ENCODE data around the gene PMP22. TPM values are rescaled to one million over a fixed set of nuclear protein-coding genes. Genes with fewer than 3 reads are reported as not detected.

PMP22 gene
- polyA plus RNA-seq (not detected in 2 replicates), polyA minus RNA-seq (not detected in 2 replicates)

DNA sequence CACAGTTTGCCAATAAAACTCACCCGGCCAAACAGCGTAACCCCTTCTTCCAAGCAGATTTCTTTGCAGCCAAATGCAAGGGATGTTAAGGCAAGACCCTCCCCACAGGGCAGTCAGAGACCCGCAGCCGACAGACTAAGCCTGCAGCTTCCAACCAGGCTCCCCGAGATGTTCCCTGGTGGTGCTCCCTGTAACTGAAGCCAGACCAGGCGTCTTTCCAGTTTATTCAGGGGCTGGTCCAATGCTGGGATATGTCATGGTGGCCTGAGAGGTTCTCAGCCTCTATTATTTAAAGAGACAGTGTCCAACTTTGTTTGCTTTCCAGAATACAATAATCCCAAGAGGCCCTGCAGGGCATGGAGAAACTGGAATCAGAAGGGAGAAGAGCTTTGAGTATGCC is at the start of gene PMP22:
Gene PMP22 (minus strand): TSS at position 196 of the 400 bp plus-strand sequence. CDS start 4,599 bp downstream, outside the sequence.
- Histone ChIP-seq H3F3A (ENCODE audit: insufficient read depth, low read length, poor library complexity, severe bottlenecking) (no peaks in the 10 kb centered on the region), H3K4me2 (ENCODE audit: low read length) (no peak within 1 kb of the TSS), H3K9me3 (ENCODE audit: low read length) (no peaks in the 10 kb centered on the region), H3K36me3 (ENCODE audit: insufficient read depth, low read length) (no peaks in the 10 kb centered on the region), H3K9ac (ENCODE audit: low read length) (no peak within 1 kb of the TSS), H2AFZ (ENCODE audit: low read depth, low read length) (no peak within 1 kb of the TSS), H3K27ac (ENCODE audit: low read length) (no peak within 1 kb of the TSS), H4K20me1 (ENCODE audit: insufficient read depth) (no peaks in the 10 kb centered on the region), H3K27me3 (ENCODE audit: insufficient read depth, low read depth, low read length) (peaks cover 52% of the 10 kb centered on the region), H3K79me2 (replicated peaks; ENCODE audit: insufficient read depth, low read length) (no peaks in the 10 kb centered on the region), H3K4me3 (ENCODE audit: low read length) (no peak within 1 kb of the TSS), H3K9me2 (ENCODE audit: insufficient read depth, low read length) (no peaks in the 10 kb centered on the region)
- TF ChIP-seq MXI1 (conservative IDR thresholded peaks at IDR 0.05; ENCODE audit: poor library complexity, severe bottlenecking) (no peak), POLR2AphosphoS5 (IDR thresholded peaks at IDR 0.05) (no peak), TAF1 (IDR thresholded peaks at IDR 0.05; ENCODE audit: low read depth) (no peak), EP300 (conservative IDR thresholded peaks at IDR 0.05; ENCODE audit: poor library complexity, severe bottlenecking) (no peak)
- TF ChIP-seq, protein P1, sequence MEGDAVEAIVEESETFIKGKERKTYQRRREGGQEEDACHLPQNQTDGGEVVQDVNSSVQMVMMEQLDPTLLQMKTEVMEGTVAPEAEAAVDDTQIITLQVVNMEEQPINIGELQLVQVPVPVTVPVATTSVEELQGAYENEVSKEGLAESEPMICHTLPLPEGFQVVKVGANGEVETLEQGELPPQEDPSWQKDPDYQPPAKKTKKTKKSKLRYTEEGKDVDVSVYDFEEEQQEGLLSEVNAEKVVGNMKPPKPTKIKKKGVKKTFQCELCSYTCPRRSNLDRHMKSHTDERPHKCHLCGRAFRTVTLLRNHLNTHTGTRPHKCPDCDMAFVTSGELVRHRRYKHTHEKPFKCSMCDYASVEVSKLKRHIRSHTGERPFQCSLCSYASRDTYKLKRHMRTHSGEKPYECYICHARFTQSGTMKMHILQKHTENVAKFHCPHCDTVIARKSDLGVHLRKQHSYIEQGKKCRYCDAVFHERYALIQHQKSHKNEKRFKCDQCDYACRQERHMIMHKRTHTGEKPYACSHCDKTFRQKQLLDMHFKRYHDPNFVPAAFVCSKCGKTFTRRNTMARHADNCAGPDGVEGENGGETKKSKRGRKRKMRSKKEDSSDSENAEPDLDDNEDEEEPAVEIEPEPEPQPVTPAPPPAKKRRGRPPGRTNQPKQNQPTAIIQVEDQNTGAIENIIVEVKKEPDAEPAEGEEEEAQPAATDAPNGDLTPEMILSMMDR (IDR thresholded peaks at IDR 0.05; ENCODE audit: poor library complexity, severe bottlenecking): no peak

DNA sequence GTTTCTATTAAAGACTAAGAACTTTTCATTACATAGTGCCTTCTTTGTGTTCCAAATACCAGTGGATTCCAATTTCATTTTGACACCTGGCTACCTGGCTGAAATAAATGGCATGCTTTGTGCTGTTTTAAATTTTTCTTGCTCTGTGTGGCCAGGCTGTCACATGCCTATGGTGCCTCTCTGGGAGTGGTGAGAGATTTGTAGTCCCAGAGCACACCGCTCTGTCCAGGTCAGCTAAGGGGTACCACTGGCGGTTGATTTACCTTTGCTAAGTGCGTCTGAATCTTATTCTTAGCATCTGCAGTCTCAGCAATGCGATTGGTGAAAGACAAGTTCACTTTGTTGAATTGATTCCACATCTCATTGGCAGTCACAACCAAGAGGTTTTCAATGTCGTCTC is 46.9 kb upstream of the PMP22 start:
- no peaks in the 10 kb centered on the region for H3K36me3 ChIP-seq (ENCODE audit: insufficient read depth, low read length)
- H3K27me3 ChIP-seq (ENCODE audit: insufficient read depth, low read depth, low read length): no peaks in the 10 kb centered on the region
- no peaks in the 10 kb centered on the region for H4K20me1 ChIP-seq (ENCODE audit: insufficient read depth)
- H3K9me2 ChIP-seq (ENCODE audit: insufficient read depth, low read length): no peaks in the 10 kb centered on the region
- no peaks in the 10 kb centered on the region for H3K9me3 ChIP-seq (ENCODE audit: low read length)
- H3F3A ChIP-seq (ENCODE audit: insufficient read depth, low read length, poor library complexity, severe bottlenecking): no peaks in the 10 kb centered on the region
- H2AFZ ChIP-seq (ENCODE audit: low read depth, low read length): no peak overlapping the region
- H3K9ac ChIP-seq (ENCODE audit: low read length): no peak overlapping the region
- no peaks in the 10 kb centered on the region for H3K79me2 ChIP-seq (replicated peaks; ENCODE audit: insufficient read depth, low read length)
- H3K4me2 ChIP-seq (ENCODE audit: low read length): no peak overlapping the region
- H3K4me3 ChIP-seq (ENCODE audit: low read length): no peak overlapping the region
- no peak for TF ChIP-seq RAD21 (conservative IDR thresholded peaks at IDR 0.05)
- TF ChIP-seq, protein P2, sequence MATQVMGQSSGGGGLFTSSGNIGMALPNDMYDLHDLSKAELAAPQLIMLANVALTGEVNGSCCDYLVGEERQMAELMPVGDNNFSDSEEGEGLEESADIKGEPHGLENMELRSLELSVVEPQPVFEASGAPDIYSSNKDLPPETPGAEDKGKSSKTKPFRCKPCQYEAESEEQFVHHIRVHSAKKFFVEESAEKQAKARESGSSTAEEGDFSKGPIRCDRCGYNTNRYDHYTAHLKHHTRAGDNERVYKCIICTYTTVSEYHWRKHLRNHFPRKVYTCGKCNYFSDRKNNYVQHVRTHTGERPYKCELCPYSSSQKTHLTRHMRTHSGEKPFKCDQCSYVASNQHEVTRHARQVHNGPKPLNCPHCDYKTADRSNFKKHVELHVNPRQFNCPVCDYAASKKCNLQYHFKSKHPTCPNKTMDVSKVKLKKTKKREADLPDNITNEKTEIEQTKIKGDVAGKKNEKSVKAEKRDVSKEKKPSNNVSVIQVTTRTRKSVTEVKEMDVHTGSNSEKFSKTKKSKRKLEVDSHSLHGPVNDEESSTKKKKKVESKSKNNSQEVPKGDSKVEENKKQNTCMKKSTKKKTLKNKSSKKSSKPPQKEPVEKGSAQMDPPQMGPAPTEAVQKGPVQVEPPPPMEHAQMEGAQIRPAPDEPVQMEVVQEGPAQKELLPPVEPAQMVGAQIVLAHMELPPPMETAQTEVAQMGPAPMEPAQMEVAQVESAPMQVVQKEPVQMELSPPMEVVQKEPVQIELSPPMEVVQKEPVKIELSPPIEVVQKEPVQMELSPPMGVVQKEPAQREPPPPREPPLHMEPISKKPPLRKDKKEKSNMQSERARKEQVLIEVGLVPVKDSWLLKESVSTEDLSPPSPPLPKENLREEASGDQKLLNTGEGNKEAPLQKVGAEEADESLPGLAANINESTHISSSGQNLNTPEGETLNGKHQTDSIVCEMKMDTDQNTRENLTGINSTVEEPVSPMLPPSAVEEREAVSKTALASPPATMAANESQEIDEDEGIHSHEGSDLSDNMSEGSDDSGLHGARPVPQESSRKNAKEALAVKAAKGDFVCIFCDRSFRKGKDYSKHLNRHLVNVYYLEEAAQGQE (IDR thresholded peaks at IDR 0.05; ENCODE audit: borderline replicate concordance): no peak
- TF ChIP-seq POLR2AphosphoS5 (IDR thresholded peaks at IDR 0.05): no peak
- TF ChIP-seq MXI1 (conservative IDR thresholded peaks at IDR 0.05; ENCODE audit: poor library complexity, severe bottlenecking): no peak
- TF ChIP-seq EZH2 (IDR thresholded peaks at IDR 0.05; ENCODE audit: borderline replicate concordance, insufficient read depth, low read length, poor library complexity, severe bottlenecking): no peak
- TF ChIP-seq TAF1 (IDR thresholded peaks at IDR 0.05; ENCODE audit: low read depth): no peak
- TF ChIP-seq SMC3 (conservative IDR thresholded peaks at IDR 0.05; ENCODE audit: poor library complexity): no peak
- TF ChIP-seq, protein P1 (IDR thresholded peaks at IDR 0.05; ENCODE audit: poor library complexity, severe bottlenecking): no peak
- no peak overlapping the region for H3K27ac ChIP-seq (ENCODE audit: low read length)
